ENCODE results near the gene DMXL1.

DMXL1 gene

GRCh38 chr5:119270960-119271757 is 200.3 kb downstream of the DMXL1 start:
- Histone ChIP-seq H3K79me2 (ENCODE audit: insufficient read depth, low read depth) (no peaks in the 10 kb centered on the region), H4K20me1 (ENCODE audit: insufficient read depth) (no peaks in the 10 kb centered on the region), H3K27ac (no peak overlapping the region), H3K9ac (no peak overlapping the region), H3K4me2 (no peak overlapping the region), H3K4me1 (ENCODE audit: low read depth, poor library complexity, severe bottlenecking) (peaks cover 21% of the 10 kb centered on the region), H2AFZ (ENCODE audit: low read depth) (no peak overlapping the region), H3K27me3 (ENCODE audit: insufficient read depth, low read depth) (no peaks in the 10 kb centered on the region), H3K36me3 (ENCODE audit: insufficient read depth) (no peaks in the 10 kb centered on the region; the same call in 1 of the 2 replicates), H3K4me3 (IDR thresholded peaks at IDR 0.05; ENCODE audit: insufficient read depth, low read depth, low read length) (no peak overlapping the region)
- TF ChIP-seq CTCF (conservative IDR thresholded peaks at IDR 0.05; ENCODE audit: low read depth, low read length): no peak

- no peak overlapping the region for H3K9ac ChIP-seq
- H3K36me3 ChIP-seq (ENCODE audit: insufficient read depth): no peaks in the 10 kb centered on the region; the same call in 1 of the 2 replicates
- H3K27ac ChIP-seq: no peak overlapping the region
- H2AFZ ChIP-seq (ENCODE audit: low read depth): no peak overlapping the region
- no peak overlapping the region for H3K4me3 ChIP-seq (IDR thresholded peaks at IDR 0.05; ENCODE audit: insufficient read depth, low read depth, low read length)
- H4K20me1 ChIP-seq (ENCODE audit: insufficient read depth): no peaks in the 10 kb centered on the region
- H3K4me2 ChIP-seq: no peak overlapping the region
- H3K79me2 ChIP-seq (ENCODE audit: insufficient read depth, low read depth): no peaks in the 10 kb centered on the region
- H3K27me3 ChIP-seq (ENCODE audit: insufficient read depth, low read depth): no peaks in the 10 kb centered on the region
- peaks cover 21% of the 10 kb centered on the region for H3K4me1 ChIP-seq (ENCODE audit: low read depth, poor library complexity, severe bottlenecking)
- no peak for TF ChIP-seq CTCF (conservative IDR thresholded peaks at IDR 0.05; ENCODE audit: low read depth, low read length)
These were observed 201.2 kb downstream of the DMXL1 start for GRCh38 chr5:119271758-119272730.

GRCh38 chr5:119273391-119273839 is 202.5 kb downstream of the DMXL1 start:
- no peak overlapping the region for H3K4me3 ChIP-seq (IDR thresholded peaks at IDR 0.05; ENCODE audit: insufficient read depth, low read depth, low read length)
- H3K27ac ChIP-seq: no peak overlapping the region

More at GRCh38 chr5:119273391-119273839, 202.5 kb downstream of the DMXL1 start:
- Histone ChIP-seq H3K36me3 (ENCODE audit: insufficient read depth) (no peaks in the 10 kb centered on the region; the same call in 1 of the 2 replicates), H3K9ac (no peak overlapping the region), H3K4me2 (no peak overlapping the region), H3K27me3 (ENCODE audit: insufficient read depth, low read depth) (no peaks in the 10 kb centered on the region), H2AFZ (ENCODE audit: low read depth) (no peak overlapping the region), H4K20me1 (ENCODE audit: insufficient read depth) (no peaks in the 10 kb centered on the region), H3K4me1 (ENCODE audit: low read depth, poor library complexity, severe bottlenecking) (peaks cover 21% of the 10 kb centered on the region), H3K79me2 (ENCODE audit: insufficient read depth, low read depth) (no peaks in the 10 kb centered on the region)
- TF ChIP-seq CTCF (conservative IDR thresholded peaks at IDR 0.05; ENCODE audit: low read depth, low read length): no peak

Measured in KMS-11 (cell line).